MM.1S (cell line): Measurements from ENCODE around the gene TSSK6.

Source experiments
- CTCF ChIP-seq: fragments of 300-600 bp; sonication (generic); IDR thresholded peaks from 2 replicates; pipeline ENCODE4 v1.5.1; 2016; ENCODE audit warnings: antibody characterized with exemption, low read length, mixed read lengths
- EZH2 ChIP-seq: fragments of 300-600 bp; sonication (generic); optimal IDR thresholded peaks from 2 replicates; pipeline ENCODE3; 2017; ENCODE audit warnings: low read depth, mild to moderate bottlenecking, antibody characterized with exemption, low read length, mixed read lengths
- EZH2phosphoT487 ChIP-seq: fragments of 300-600 bp; sonication (generic); IDR thresholded peaks from 2 replicates; pipeline ENCODE4 v1.6.1; 2018; ENCODE audit warnings: antibody characterized with exemption, low read length

DNA sequence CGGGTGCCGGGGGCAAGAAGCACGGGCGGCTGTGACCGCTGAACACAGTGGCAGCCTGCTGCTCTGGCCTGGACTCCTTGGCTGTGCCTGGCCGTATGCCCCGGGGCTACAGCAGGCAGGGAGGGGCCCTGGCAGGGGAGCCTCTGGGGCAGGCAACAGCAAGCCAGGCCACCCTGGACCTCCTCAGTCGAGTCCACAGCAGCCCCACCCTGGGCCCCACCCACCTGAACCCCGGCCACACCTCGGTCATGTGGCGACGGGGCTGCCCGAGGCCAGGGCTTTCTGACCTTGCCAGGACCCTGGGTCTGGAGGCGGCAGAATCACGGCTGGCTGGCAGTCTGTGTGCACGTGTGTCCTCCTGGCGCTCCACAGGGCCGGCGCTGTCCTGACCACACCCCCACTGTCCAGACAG is 31.4 kb upstream of the TSSK6 start:
- TF ChIP-seq CTCF (no peak), EZH2 (no peak), EZH2phosphoT487 (no peak)
